Measurements from ENCODE around the gene ZSCAN12. TPM values are rescaled to one million over a fixed set of nuclear protein-coding genes. Genes with fewer than 3 reads are reported as not detected.
A peak's percentile ranks its signal among the peaks of the same experiment; 100 is the strongest.

Gene ZSCAN12
- total and polyA plus RNA-seq, 10 of the 15 experiments (the other 5 are each of a cell fraction or from before 2014, with no cell fraction given): 1.2 to 12.2 (median 7.4) TPM

DNA sequence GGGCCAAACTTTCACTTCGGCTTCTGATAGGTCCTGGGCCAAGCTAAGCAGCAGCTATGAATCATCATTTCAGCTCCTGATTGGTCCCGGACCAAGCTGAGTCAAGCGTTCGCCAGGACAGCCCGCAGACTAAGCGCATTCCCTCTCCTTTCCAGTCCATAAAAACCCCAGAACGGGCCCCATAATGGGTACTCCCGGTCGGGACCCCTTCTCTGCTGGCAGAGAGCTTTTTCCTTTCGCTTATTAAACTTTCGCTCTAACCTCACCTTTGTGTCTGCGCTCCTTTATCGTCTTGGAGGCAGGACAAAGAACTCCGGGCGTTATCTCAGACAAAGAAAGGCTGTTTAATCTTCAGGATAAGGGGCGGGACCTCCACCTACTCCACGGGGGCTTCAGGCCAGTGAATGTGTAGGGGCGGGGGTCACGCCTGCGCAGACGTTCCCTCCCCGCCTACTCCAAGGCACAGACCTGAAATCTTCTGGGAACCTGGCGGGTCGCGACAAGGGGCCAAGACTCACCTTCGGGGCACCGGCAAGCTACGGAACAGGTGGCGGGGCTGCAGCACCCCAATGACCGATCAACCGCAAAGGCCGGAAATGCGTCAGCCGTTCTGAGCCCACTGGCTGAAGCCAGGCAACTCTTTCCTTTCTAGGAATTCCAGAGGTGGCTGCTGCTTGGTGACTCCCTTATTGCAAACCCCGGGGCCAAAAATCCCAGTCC, 63.8 kb downstream of the ZSCAN12 start, which contains the start of gene ZSCAN31 (continued):
- TF ChIP-seq ATF2 (IDR thresholded peaks at IDR 0.05; ENCODE audit: low read length) (peak; percentile 85), CBX3 (IDR thresholded peaks at IDR 0.05; ENCODE audit: borderline replicate concordance, low read depth) (no peak), ZNF207 (IDR thresholded peaks at IDR 0.05; ENCODE audit: borderline replicate concordance) (no peak), RB1 (IDR thresholded peaks at IDR 0.05; ENCODE audit: borderline replicate concordance) (no peak), EGR1 (IDR thresholded peaks at IDR 0.05; ENCODE audit: borderline replicate concordance in 1 of 2, low read depth in 2 of 2, low read length in 2 of 2) (peak in 1 of 2 experiments; percentile 13; a peak in 1 of 3 replicates), POLR2A (IDR thresholded peaks at IDR 0.05; ENCODE audit: low read depth, low read length) (peak; percentile 85), NFYA (IDR thresholded peaks at IDR 0.05; ENCODE audit: borderline replicate concordance, low read depth, low read length) (no peak; the same call in 1 of the 2 replicates), ZBED1 (IDR thresholded peaks at IDR 0.05; ENCODE audit: borderline replicate concordance) (no peak; the same call in 1 of the 2 replicates), SUPT20H (IDR thresholded peaks at IDR 0.05; ENCODE audit: borderline replicate concordance, control insufficient read depth, low read depth, low read length) (no peak), GABPA (IDR thresholded peaks at IDR 0.05; ENCODE audit: low read depth) (peak; percentile 71), CHD2 (IDR thresholded peaks at IDR 0.05; ENCODE audit: borderline replicate concordance, low read depth, low read length) (peak; percentile 40; the same call in 1 of the 2 replicates), ZNF24 (IDR thresholded peaks at IDR 0.05) (no peak), NFXL1 (IDR thresholded peaks at IDR 0.05; ENCODE audit: borderline replicate concordance) (no peak), MTA2 (IDR thresholded peaks at IDR 0.05; ENCODE audit: low read depth) (peak; percentile 10; the same call in 1 of the 2 replicates), SMAD5 (IDR thresholded peaks at IDR 0.05; ENCODE audit: low read depth) (peak; percentile 68), HDAC6 (IDR thresholded peaks at IDR 0.05; ENCODE audit: unreplicated experiment) (no peak), YY1 (IDR thresholded peaks at IDR 0.05; ENCODE audit: low read depth, low read length) (peak; percentile 73), FOS (IDR thresholded peaks at IDR 0.05; ENCODE audit: borderline replicate concordance, extremely low read depth, insufficient read length) (peak; percentile 33), TCF7 (IDR thresholded peaks at IDR 0.05; ENCODE audit: borderline replicate concordance) (no peak), HCFC1 (IDR thresholded peaks at IDR 0.05; ENCODE audit: low read length) (no peak)
- TF ChIP-seq, protein P1, sequence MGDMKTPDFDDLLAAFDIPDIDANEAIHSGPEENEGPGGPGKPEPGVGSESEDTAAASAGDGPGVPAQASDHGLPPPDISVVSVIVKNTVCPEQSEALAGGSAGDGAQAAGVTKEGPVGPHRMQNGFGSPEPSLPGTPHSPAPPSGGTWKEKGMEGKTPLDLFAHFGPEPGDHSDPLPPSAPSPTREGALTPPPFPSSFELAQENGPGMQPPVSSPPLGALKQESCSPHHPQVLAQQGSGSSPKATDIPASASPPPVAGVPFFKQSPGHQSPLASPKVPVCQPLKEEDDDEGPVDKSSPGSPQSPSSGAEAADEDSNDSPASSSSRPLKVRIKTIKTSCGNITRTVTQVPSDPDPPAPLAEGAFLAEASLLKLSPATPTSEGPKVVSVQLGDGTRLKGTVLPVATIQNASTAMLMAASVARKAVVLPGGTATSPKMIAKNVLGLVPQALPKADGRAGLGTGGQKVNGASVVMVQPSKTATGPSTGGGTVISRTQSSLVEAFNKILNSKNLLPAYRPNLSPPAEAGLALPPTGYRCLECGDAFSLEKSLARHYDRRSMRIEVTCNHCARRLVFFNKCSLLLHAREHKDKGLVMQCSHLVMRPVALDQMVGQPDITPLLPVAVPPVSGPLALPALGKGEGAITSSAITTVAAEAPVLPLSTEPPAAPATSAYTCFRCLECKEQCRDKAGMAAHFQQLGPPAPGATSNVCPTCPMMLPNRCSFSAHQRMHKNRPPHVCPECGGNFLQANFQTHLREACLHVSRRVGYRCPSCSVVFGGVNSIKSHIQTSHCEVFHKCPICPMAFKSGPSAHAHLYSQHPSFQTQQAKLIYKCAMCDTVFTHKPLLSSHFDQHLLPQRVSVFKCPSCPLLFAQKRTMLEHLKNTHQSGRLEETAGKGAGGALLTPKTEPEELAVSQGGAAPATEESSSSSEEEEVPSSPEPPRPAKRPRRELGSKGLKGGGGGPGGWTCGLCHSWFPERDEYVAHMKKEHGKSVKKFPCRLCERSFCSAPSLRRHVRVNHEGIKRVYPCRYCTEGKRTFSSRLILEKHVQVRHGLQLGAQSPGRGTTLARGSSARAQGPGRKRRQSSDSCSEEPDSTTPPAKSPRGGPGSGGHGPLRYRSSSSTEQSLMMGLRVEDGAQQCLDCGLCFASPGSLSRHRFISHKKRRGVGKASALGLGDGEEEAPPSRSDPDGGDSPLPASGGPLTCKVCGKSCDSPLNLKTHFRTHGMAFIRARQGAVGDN (IDR thresholded peaks at IDR 0.05): 0 out of 2 replicates have a peak, but pooled peaks have one; percentile 34
- TF ChIP-seq, protein P2, sequence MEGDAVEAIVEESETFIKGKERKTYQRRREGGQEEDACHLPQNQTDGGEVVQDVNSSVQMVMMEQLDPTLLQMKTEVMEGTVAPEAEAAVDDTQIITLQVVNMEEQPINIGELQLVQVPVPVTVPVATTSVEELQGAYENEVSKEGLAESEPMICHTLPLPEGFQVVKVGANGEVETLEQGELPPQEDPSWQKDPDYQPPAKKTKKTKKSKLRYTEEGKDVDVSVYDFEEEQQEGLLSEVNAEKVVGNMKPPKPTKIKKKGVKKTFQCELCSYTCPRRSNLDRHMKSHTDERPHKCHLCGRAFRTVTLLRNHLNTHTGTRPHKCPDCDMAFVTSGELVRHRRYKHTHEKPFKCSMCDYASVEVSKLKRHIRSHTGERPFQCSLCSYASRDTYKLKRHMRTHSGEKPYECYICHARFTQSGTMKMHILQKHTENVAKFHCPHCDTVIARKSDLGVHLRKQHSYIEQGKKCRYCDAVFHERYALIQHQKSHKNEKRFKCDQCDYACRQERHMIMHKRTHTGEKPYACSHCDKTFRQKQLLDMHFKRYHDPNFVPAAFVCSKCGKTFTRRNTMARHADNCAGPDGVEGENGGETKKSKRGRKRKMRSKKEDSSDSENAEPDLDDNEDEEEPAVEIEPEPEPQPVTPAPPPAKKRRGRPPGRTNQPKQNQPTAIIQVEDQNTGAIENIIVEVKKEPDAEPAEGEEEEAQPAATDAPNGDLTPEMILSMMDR (IDR thresholded peaks at IDR 0.05 in 2 of 3, conservative IDR thresholded peaks at IDR 0.05 in 1 of 3; ENCODE audit: control insufficient read depth in 2 of 3, extremely low read depth in 1 of 3, insufficient read depth in 1 of 3, low read depth in 3 of 3, low read length in 3 of 3): no peak

Measured in GM12878 (cell line).